ENCODE data around the gene CTSE. TPM values are rescaled to one million over a fixed set of nuclear protein-coding genes. Genes with fewer than 3 reads are reported as not detected.

The CTSE gene
- total RNA-seq, 1 donor from 2014 or later = not detected

DNA sequence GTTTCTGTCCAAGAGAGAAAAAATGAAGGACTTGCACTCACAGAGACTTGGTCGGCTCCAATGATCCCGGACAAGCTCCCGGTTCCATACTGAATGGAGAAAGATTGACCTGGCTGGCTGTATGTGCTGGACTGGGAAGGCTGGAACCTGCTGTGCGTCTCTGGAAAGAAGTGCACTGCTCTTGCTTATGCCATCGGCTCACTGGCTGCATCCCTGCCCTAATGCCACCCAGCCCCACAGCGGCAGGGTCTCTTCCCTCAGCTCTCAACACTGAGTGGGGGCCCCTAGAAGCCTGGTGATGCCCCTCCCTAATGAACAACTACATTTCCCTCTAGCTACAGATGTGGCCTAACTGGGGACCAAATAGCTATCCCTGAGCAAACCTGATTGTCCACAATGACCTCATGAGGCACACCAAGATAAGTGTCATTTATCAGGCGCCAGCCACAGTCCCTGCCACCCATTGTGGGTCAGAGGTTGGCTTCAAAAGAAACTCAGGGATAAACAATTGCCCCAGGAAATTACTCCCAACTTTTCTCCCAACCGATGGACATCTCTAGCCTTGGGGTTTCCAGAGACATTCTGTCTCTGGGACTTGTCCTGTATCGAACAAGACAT, 2.6 kb downstream of the CTSE start:
- intact Hi-C loops (cut with micrococcal nuclease) = no loop called here
- Mint-ChIP-seq H3K4me3 (ENCODE audit: low read depth) (no peak overlapping the region), H3K27me3 (ENCODE audit: low read depth) (peaks cover 31% of the 10 kb centered on the region)

DNA sequence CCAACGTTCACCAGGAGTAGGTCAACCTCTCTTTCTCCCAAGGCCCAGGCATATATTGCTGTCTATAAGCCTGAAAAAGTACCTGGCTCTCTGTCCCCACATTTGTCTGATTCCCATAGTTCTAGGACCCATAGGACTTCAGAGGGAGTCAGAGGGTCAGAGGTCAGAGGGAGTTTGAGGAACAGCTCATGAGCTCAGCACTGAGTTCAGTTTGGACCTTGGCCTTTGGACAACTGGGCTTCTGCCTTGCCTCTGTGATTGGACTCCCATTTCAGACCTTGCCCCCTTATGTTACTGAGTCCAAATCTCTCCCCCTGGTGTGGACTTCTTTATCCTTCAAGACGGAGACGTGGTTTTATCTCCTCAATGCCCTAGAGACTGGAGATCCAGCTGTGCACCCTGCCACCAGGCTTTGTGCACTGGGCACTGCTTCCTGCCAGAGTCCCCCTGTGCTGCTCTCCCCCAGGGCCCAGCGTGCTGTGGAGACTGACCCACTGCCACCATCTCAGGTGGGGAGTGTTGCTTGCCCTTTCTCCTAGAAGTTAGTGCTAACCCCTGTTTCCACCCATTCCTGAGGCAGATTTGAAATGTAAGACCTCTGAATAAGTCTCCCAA, 3.2 kb downstream of the CTSE start:
- H3K27me3 Mint-ChIP-seq (ENCODE audit: low read depth) = peaks cover 27% of the 10 kb centered on the region
- no peaks in the 10 kb centered on the region for H3K36me3 Mint-ChIP-seq (ENCODE audit: low read depth)
- H3K4me3 Mint-ChIP-seq (ENCODE audit: low read depth) = no peak overlapping the region
- intact Hi-C loops (cut with micrococcal nuclease) = no loop called here
- H3K9me3 Mint-ChIP-seq = no peaks in the 10 kb centered on the region
- no peak for DNase-seq (ENCODE audit: low spot score)
- peaks cover 4% of the 10 kb centered on the region for H3K4me1 Mint-ChIP-seq (ENCODE audit: low read depth)
- H3K27ac Mint-ChIP-seq = no peak overlapping the region

More for the DNA sequence above, 2.6 kb downstream of the CTSE start:
- Mint-ChIP-seq H3K27ac (no peak overlapping the region), H3K4me1 (ENCODE audit: low read depth) (peaks cover 4% of the 10 kb centered on the region), H3K36me3 (ENCODE audit: low read depth) (no peaks in the 10 kb centered on the region), H3K9me3 (no peaks in the 10 kb centered on the region)
- DNase-seq (ENCODE audit: low spot score) = no peak

DNA sequence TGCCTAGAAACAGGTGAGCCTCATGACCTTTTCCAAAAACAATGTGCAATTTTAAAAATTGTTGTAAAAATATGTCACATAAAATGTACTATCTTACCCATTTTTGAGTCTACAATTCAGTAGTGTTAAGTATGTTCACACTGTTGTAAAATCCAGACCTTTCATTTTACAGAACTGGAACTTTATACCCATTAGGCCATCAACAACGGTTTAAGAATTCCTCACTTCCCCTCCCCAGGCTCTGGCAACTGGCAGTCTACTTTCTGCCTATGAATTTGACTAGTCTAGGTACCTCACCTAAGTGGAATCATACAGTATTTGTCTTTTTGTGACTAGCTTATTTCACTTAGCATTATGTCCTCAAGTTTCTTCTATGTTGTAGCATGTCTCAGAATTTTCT, 8.6 kb downstream of the CTSE start:
- DNase-seq (ENCODE audit: low spot score) = no peak
- intact Hi-C loops (cut with micrococcal nuclease) = no loop called here
- Mint-ChIP-seq H3K4me3 (ENCODE audit: low read depth) (no peak overlapping the region), H3K36me3 (ENCODE audit: low read depth) (no peaks in the 10 kb centered on the region), H3K4me1 (ENCODE audit: low read depth) (peaks cover 29% of the 10 kb centered on the region), H3K27ac (no peak overlapping the region), H3K27me3 (ENCODE audit: low read depth) (peaks cover 22% of the 10 kb centered on the region), H3K9me3 (no peaks in the 10 kb centered on the region)

DNA sequence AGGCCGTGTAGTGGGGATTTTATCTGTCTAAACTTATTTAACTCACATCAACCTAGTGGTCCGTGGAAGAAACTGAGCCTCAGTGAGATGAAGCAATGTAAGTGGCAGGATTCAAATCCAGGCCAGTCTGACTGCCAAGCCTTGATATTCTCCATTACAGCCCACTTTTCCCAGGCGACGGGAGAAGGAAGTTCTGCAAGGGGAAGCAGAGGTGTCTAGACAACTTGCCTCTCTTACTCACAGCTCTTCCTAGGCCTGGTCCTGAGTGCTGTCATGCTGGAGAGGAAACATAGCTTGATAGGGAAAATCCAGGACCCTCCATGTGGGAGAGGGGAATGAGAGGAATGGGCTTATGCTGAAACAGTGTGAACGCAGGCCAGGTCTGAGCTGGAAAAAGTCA, 9.1 kb downstream of the CTSE start:
- Mint-ChIP-seq H3K4me1 (ENCODE audit: low read depth) (peaks cover 29% of the 10 kb centered on the region), H3K36me3 (ENCODE audit: low read depth) (no peaks in the 10 kb centered on the region), H3K27ac (no peak overlapping the region), H3K9me3 (no peaks in the 10 kb centered on the region), H3K27me3 (ENCODE audit: low read depth) (peaks cover 22% of the 10 kb centered on the region), H3K4me3 (ENCODE audit: low read depth) (no peak overlapping the region)
- intact Hi-C loops (cut with micrococcal nuclease) = no loop called here
- DNase-seq (ENCODE audit: low spot score) = no peak

DNA sequence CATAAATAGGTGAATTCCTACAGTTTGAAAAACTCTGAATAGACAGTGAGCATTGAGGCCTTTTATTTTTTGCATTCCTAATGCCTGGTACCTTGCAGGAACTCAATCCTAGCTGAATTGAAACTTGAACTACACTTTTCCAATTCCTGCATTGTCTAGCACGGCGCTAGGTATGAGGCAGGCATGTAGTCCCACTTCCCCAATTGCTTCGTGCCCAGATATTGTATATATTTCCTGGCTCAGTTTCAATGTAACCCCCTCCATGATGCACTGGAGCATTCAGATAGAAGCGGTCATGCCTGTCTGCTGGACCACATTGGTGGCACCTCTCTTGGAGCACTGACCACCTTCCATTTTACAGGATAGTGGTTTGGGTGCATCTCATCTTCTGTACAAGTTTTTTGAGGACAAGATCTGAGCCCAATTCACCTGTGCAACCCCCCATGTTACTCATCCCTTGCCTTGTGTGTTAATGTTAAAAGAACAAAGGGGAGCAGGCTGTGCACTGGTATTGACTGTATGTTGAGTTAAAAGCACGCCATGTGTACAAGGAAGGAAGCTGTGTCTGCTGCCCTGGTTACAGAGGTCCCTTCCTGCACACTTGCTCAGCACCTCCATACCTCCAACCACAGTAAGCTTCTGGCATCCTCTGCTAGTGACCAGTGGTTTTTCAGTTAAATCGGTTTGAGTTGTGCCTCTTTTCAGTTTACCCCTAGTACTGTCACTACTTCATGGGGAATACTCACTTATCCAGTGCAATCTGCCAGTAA, 10.5 kb downstream of the CTSE start:
- intact Hi-C loops (cut with micrococcal nuclease) = no loop called here
- no peaks in the 10 kb centered on the region for H3K36me3 Mint-ChIP-seq (ENCODE audit: low read depth)
- H3K4me3 Mint-ChIP-seq (ENCODE audit: low read depth) = no peak overlapping the region
- H3K4me1 Mint-ChIP-seq (ENCODE audit: low read depth) = peaks cover 29% of the 10 kb centered on the region
- H3K9me3 Mint-ChIP-seq = no peaks in the 10 kb centered on the region
- no peak overlapping the region for H3K27ac Mint-ChIP-seq
- DNase-seq (ENCODE audit: low spot score) = no peak
- peaks cover 14% of the 10 kb centered on the region for H3K27me3 Mint-ChIP-seq (ENCODE audit: low read depth)

DNA sequence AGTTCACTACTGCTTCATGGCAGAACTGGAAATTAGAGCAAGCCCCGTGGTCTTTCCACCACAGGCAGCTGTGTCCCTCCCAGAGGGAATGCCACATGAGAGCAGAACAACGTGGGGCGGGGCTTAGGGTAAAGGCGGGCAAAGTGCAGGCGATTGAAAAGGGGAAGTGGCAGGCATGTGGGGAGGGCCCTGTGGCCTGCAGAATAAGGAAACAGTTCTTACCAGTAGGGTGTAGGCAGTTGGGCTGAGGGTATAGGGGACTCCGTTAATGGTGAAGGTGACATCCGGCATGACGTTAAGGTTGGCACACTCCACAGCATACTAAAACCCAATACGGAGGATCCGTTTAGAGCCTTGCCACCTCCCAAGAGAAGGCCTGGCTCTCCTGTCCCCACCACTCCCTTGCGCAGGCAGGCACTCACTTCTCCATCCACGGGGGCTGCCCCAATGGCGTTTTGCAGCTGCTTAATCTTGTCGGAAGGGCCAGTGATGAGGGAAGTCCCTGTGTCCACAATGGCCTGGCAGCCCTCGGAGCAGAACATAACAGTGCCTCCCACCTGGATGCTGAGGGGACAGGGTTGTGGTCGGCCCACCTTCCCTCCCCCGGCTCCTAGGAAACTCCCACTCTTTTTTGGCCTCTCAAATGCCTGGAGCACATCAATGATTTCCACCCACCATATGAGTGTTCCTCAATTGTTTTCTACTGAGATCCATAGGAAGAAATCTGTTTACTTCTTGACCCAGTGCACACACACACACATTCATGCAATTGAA, 11.4 kb downstream of the CTSE start:
- H3K9me3 Mint-ChIP-seq = no peaks in the 10 kb centered on the region
- no peak for DNase-seq (ENCODE audit: low spot score)
- no peaks in the 10 kb centered on the region for H3K36me3 Mint-ChIP-seq (ENCODE audit: low read depth)
- no peak overlapping the region for H3K27ac Mint-ChIP-seq
- intact Hi-C loops (cut with micrococcal nuclease) = no loop called here
- peaks cover 29% of the 10 kb centered on the region for H3K4me1 Mint-ChIP-seq (ENCODE audit: low read depth)
- peaks cover 10% of the 10 kb centered on the region for H3K27me3 Mint-ChIP-seq (ENCODE audit: low read depth)
- H3K4me3 Mint-ChIP-seq (ENCODE audit: low read depth) = no peak overlapping the region

DNA sequence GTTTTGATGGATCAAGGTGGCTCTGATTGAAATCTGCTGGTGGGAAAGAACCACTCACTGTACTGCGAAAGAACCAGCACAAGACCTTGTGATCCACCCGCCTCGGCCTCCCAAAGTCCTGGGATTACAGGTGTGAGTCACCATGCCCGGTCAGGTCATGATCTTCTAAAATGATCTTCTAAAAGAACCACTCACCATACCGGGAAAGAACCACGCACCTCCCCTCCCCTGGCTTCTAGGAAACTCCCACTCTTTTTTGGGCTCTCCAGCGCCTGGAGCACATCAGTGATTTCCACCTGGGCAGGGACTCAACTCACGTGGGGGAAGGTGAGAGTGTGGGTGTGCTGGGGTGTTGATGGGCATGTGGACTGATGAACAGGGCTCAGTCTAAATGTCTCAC, 12.6 kb downstream of the CTSE start:
- H3K27me3 Mint-ChIP-seq (ENCODE audit: low read depth) = peaks cover 8% of the 10 kb centered on the region
- H3K4me1 Mint-ChIP-seq (ENCODE audit: low read depth) = peaks cover 33% of the 10 kb centered on the region
- intact Hi-C loops (cut with micrococcal nuclease) = no loop called here
- no peaks in the 10 kb centered on the region for H3K9me3 Mint-ChIP-seq
- no peak overlapping the region for H3K4me3 Mint-ChIP-seq (ENCODE audit: low read depth)
- H3K36me3 Mint-ChIP-seq (ENCODE audit: low read depth) = no peaks in the 10 kb centered on the region
- no peak for DNase-seq (ENCODE audit: low spot score)
- H3K27ac Mint-ChIP-seq = no peak overlapping the region

DNA sequence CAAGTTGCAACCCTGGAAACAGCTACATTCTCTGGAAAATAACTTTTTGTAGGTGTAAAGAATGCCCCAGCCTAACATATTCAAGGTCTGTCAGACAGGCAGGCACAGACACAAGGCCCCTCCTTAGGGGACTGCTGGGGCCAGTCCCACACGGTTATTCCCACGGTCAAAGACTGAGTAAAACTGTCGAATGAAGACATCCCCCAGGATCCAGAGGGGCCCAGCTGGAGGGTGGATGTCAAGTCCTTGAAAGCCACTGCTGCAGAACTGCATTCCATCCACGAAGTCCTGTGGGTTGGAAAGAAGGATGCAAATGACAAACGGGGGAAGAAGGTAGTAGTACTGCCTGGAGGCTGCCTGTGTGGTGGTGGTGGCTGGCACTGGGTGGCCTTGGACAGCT, 13.6 kb downstream of the CTSE start:
- intact Hi-C loops (cut with micrococcal nuclease) = no loop called here
- Mint-ChIP-seq H3K36me3 (ENCODE audit: low read depth) (no peaks in the 10 kb centered on the region), H3K27ac (no peak overlapping the region), H3K4me3 (ENCODE audit: low read depth) (no peak overlapping the region), H3K4me1 (ENCODE audit: low read depth) (peaks cover 35% of the 10 kb centered on the region), H3K9me3 (no peaks in the 10 kb centered on the region), H3K27me3 (ENCODE audit: low read depth) (peaks cover 9% of the 10 kb centered on the region)
- DNase-seq (ENCODE audit: low spot score) = no peak

DNA sequence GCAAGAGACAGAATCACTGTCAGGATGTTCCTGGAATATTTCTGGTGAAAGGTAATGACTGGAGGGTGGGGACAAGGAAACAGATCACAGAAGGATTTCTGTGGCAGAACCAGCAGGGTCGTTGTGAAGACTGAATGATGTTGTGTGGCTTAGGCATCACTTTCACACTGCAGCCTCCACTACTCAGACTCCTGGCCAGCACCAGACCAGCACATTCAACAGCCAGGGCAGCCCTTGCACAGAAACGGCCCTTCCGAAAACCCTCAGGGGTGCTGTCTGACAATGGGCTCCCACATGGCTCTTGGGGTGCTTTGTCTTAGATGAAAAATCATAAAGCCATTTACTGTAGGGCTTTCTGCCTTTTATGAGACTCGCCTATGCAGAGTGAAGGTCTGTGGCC, 16.7 kb downstream of the CTSE start:
- no peak overlapping the region for H3K27ac Mint-ChIP-seq
- intact Hi-C loops (cut with micrococcal nuclease) = no loop called here
- H3K4me1 Mint-ChIP-seq (ENCODE audit: low read depth) = peaks cover 30% of the 10 kb centered on the region
- DNase-seq (ENCODE audit: low spot score) = no peak
- H3K27me3 Mint-ChIP-seq (ENCODE audit: low read depth) = peaks cover 10% of the 10 kb centered on the region
- H3K36me3 Mint-ChIP-seq (ENCODE audit: low read depth) = no peaks in the 10 kb centered on the region
- H3K4me3 Mint-ChIP-seq (ENCODE audit: low read depth) = no peak overlapping the region
- H3K9me3 Mint-ChIP-seq = no peaks in the 10 kb centered on the region

DNA sequence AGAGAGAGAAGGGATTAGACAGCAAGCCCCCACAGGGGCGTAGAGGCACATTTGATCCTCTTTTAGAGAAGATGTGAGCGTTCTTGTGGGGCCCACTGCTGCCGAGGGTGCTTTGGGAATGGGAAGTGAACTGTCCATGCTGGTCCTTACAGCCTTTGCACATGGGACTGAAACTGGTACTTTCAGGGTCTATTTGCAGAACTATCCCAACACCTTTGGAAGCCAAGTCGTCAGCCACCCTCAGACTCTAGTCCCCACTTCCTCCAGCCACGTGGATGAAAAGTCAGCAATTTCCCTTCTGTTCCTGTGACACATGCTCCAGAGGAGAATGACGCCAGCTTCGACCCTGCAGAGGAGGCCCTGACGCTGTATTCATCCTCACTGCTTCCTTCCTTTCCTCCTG, 17.9 kb downstream of the CTSE start:
- no peak for DNase-seq (ENCODE audit: low spot score)
- peaks cover 27% of the 10 kb centered on the region for H3K4me1 Mint-ChIP-seq (ENCODE audit: low read depth)
- H3K36me3 Mint-ChIP-seq (ENCODE audit: low read depth) = no peaks in the 10 kb centered on the region
- no peaks in the 10 kb centered on the region for H3K9me3 Mint-ChIP-seq
- peaks cover 10% of the 10 kb centered on the region for H3K27me3 Mint-ChIP-seq (ENCODE audit: low read depth)
- intact Hi-C loops (cut with micrococcal nuclease) = no loop called here
- H3K27ac Mint-ChIP-seq = no peak overlapping the region
- no peak overlapping the region for H3K4me3 Mint-ChIP-seq (ENCODE audit: low read depth)

DNA sequence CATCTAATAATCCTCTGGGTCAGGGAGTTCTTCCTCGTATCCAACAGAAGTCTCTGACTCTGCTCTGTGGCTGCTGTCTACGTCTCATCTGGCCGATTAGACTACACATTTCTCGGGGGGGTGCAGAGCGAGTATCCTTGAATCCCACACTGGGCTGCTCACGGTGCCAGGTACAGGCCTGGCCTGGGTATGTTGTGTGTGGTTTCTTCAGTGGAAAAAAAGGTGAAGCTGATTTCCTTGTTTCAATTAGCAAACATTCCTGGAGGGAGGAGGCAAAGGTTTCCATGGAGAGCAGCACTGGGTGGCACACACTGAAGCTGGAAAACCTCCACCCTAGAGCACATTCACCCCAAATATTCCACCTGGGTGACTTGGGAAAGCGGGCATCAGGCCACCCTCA, 18.5 kb downstream of the CTSE start:
- intact Hi-C loops (cut with micrococcal nuclease) = no loop called here
- Mint-ChIP-seq H3K4me1 (ENCODE audit: low read depth) (peaks cover 23% of the 10 kb centered on the region), H3K27me3 (ENCODE audit: low read depth) (peaks cover 10% of the 10 kb centered on the region), H3K4me3 (ENCODE audit: low read depth) (no peak overlapping the region), H3K9me3 (no peaks in the 10 kb centered on the region), H3K27ac (no peak overlapping the region), H3K36me3 (ENCODE audit: low read depth) (no peaks in the 10 kb centered on the region)
- DNase-seq (ENCODE audit: low spot score) = no peak

DNA sequence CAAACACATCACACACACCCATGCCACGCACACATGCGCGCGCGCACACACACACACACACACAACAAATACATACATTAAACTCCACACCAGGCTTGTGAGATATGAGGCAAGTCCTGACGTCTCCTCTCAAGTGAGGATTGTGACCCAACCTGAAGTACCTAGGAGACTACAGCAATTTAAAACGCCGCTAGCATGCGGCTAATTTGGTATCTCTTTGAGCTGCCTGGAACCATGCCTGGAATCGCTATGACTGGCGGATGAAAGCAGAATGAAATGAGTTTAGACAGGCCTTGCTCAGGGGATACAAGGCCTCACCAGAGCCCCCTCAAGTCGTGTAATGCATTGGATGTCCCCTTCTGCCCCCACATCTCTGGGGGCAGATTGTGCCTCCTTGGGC, 18.9 kb downstream of the CTSE start:
- Mint-ChIP-seq H3K27me3 (ENCODE audit: low read depth) (peaks cover 10% of the 10 kb centered on the region), H3K27ac (no peak overlapping the region), H3K4me3 (ENCODE audit: low read depth) (no peak overlapping the region), H3K36me3 (ENCODE audit: low read depth) (no peaks in the 10 kb centered on the region), H3K9me3 (no peaks in the 10 kb centered on the region), H3K4me1 (ENCODE audit: low read depth) (peaks cover 23% of the 10 kb centered on the region)
- no peak for DNase-seq (ENCODE audit: low spot score)
- intact Hi-C loops (cut with micrococcal nuclease) = no loop called here

All from activated T-helper 2 cell treated with anti-CD3 and anti-CD28 coated beads, Interferon-gamma antibody, Interleukin-2, Interleukin-4, amounts not matched to agents 10 μg/mL and 5 μg/mL and 100 μg/mL, durations not matched to agents 14 hours and 24 hours and 36 hours (primary cell).